T-helper 1 cell treated with Interleukin-12 subunit alpha and Interleukin-12 subunit beta and Interleukin-4 antibody, amounts not matched to agents 30 ng/mL and 1 ng/mL, for 36 hours (primary cell): ENCODE results near the gene ABCC3. TPM values are rescaled to one million over a fixed set of nuclear protein-coding genes. Genes with fewer than 3 reads are reported as not detected.

Source experiments
- intact Hi-C: fragments of 100-400 bp; cut with micrococcal nuclease; formaldehyde crosslinking; loops from one replicate; pipeline ENCODE4 v1.15.1; 2024
- total RNA-seq: library from RNA; stranded (reverse); gene quantifications from 2 replicates; pipeline ENCODE4 v1.2.3, GENCODE V29; 2022

ABCC3 gene, protein sequence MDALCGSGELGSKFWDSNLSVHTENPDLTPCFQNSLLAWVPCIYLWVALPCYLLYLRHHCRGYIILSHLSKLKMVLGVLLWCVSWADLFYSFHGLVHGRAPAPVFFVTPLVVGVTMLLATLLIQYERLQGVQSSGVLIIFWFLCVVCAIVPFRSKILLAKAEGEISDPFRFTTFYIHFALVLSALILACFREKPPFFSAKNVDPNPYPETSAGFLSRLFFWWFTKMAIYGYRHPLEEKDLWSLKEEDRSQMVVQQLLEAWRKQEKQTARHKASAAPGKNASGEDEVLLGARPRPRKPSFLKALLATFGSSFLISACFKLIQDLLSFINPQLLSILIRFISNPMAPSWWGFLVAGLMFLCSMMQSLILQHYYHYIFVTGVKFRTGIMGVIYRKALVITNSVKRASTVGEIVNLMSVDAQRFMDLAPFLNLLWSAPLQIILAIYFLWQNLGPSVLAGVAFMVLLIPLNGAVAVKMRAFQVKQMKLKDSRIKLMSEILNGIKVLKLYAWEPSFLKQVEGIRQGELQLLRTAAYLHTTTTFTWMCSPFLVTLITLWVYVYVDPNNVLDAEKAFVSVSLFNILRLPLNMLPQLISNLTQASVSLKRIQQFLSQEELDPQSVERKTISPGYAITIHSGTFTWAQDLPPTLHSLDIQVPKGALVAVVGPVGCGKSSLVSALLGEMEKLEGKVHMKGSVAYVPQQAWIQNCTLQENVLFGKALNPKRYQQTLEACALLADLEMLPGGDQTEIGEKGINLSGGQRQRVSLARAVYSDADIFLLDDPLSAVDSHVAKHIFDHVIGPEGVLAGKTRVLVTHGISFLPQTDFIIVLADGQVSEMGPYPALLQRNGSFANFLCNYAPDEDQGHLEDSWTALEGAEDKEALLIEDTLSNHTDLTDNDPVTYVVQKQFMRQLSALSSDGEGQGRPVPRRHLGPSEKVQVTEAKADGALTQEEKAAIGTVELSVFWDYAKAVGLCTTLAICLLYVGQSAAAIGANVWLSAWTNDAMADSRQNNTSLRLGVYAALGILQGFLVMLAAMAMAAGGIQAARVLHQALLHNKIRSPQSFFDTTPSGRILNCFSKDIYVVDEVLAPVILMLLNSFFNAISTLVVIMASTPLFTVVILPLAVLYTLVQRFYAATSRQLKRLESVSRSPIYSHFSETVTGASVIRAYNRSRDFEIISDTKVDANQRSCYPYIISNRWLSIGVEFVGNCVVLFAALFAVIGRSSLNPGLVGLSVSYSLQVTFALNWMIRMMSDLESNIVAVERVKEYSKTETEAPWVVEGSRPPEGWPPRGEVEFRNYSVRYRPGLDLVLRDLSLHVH (N-terminal part only)
- not detected in 2 replicates for total RNA-seq

DNA sequence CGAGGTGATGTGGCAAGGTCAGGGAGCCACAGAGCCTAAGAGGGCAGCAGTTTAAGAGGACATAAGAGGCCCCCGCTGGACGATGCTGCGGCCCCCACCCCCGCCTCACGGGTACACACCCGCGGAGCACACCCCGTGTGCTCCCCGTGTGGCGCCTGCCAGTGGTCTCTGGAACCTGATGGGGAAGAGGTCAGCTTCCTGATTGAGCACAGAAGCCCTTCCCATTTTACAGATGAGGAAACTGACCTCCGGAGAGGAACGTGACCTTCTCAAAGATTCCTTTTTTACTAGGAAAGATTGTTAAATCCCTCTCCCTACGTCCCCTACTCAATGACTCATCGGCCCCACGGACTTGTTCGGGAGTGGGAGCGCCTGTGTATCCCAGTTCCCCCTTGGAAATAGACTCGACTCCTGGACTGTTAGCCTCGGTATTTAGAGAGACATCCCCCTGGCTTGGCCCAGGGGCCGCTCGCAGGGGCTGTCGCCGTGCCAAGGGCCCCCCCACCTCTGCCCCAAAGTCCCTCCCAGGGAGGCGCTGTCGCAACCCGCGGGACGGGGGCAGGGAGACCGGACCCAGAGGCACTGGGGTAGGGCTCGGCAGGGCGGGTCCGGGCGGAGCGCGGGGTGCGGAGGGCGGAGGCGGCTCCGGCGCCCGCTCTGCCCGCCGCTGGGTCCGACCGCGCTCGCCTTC lies at the start of gene ABCC3:
TSS of gene ABCC3 (plus strand) at position 658 of the 691 bp plus-strand sequence. CDS start 56 bp downstream, outside the sequence.
- intact Hi-C loops, result no loop called here

DNA sequence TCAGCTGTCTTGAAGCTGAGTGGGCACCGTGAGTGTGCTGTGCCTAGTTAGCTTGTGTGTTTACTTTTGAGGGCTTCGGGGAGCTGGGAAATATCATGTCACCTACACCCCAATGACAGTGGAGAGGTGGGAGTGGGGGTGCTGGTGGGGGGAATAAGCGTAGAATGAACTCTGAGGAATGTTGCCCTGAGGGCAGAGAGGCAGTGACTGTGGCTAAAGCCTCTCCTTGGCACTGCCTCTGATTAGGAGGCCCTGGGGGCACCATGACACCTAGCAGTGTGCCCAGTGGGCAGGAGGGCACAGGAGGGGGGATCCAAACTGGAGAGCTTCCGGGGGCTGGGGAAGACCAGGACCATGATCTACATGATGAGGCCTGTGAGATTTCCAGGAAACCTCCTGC lies 49.3 kb upstream of the ABCC3 start:
- intact Hi-C loops, result no loop called here

DNA sequence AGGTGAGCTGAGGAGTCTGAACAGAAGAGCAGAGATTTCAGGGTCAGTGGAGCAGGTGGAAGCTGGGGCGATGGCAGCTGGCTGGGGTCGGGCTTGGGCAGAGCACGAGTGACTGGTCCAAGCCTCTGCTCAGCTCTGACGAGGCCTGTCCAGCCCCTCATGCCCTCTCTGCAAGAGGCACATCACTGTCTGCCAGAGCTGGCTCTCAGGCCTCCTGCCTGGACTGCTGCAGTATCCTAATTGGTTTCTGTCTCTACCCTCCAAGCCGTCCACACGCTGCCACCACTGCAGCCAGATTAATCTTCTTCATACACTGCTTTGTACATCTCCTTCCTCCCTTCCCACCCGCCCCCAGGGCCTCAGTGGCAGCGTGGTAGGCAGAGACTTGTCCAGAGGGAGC lies 48.8 kb upstream of the ABCC3 start:
- intact Hi-C loops, result no loop called here

DNA sequence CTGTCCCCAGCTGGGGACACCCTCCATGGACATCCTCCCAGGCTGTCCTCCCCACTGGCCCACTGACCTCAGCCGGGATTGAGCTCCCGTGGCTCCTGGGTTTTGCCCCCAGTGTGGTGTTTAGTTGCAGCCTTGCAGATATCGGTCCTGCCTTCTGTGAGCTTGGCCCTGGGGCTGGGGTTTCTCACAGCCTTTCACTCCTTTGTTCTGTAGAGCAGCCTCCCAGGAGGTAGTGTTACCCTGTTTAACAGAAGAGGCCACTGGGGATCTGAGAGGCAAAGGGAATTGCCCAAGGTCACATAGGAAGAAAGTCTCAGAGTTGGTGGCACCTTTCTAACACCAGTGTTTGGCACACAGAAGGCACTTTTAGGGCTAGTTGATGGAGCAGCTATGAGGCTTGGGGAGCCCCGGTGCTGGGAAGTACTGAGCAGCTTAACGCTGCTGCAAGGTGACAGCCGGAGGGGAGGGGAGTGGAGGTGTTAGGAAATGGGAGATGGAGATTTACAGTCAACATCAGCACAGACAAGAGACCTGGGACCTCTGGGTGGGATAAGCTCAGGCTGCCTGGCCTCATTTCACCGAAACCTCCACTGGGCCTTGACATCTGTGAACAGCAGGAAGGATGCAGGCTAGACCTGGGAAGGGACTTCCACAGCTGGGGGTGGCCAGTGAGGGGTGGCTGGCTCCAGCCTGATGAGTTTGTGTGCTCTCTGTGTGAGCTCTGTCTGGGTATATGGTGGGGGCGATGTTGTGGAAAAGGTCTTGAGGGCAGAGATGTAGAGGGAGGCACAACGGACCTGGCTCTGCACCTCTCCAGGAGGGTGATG lies 48.0 kb upstream of the ABCC3 start:
- intact Hi-C loops, result no loop called here

DNA sequence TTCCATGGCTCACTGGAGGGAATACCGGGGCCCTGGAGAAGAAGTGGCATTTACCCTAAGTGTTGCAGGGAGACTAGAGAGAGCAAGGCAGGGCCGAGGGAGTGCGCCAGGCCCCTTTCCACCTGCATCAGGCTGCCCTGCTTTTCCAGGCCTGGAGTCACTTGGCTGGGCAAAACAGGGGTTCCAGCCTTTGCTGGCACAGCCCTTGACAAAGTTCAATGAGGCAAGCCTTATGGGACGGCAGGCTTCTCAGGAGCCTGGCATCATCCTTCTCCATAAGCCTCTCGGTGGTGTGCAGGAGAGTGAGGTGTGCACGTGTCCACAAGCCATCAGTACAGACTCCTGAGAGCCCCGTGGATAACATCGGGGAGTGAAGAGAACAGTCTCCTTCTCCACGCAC lies 47.1 kb upstream of the ABCC3 start:
- intact Hi-C loops, result no loop called here

DNA sequence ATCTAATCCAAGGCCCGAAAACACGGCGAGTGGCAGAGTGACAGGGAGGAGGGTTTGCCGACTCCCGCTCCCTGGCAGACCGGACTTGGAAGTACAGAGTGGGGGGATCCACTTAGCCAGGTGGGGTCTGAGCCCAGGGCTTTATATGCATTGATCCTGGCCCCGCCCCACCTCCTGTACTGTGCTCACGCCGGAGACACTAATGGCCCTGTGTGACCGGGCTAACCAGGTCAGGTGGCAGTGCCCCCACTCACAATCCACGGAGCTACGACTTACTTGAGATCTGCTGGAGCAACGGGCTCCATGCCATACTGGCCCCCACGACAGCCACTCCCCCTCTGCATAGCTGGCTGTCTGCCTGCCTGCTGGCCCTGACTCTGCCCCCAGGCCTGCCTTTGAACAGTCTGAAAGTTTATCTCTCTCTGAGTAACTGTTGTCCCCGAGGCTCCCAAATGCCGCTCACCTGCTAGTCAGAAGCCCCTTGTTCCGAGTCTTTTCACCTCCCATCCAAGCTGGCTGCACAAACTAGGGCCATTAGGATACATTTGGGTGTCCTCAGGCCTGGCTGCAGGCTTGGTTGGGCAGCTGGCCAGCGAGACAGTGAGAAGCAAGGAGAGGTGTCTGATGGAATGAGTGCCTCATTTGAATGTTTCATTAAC lies 46.2 kb upstream of the ABCC3 start:
- intact Hi-C loops, result no loop called here

DNA sequence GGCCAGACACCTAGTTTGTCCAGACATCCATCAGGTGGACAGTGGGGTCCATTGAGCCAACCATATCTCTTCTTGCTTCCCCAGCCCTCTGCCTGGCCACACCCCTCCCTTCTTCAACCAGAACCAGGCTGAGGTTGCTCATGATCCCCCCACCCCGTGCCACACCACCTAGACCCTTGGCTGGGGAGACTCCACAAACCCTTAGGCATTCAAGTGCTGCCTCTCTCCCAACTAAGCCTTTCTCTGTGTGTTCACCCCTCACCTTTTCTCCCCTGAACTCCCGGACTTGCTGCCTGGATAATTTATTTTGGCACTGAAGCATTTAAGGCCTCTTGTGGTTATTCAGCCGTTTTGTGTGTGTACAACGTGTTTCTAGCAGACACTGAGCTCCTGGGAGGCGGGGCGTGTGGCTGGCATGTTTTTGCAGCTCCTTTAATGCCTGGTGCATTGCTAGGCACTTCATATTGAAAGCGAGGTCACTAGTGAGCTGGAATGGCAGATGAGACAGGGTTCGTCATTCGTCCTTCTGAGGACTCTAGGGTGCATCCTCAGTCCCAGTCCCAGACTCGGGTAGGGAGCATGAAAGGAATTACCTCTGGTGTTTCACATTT lies 45.5 kb upstream of the ABCC3 start:
- intact Hi-C loops, result no loop called here

DNA sequence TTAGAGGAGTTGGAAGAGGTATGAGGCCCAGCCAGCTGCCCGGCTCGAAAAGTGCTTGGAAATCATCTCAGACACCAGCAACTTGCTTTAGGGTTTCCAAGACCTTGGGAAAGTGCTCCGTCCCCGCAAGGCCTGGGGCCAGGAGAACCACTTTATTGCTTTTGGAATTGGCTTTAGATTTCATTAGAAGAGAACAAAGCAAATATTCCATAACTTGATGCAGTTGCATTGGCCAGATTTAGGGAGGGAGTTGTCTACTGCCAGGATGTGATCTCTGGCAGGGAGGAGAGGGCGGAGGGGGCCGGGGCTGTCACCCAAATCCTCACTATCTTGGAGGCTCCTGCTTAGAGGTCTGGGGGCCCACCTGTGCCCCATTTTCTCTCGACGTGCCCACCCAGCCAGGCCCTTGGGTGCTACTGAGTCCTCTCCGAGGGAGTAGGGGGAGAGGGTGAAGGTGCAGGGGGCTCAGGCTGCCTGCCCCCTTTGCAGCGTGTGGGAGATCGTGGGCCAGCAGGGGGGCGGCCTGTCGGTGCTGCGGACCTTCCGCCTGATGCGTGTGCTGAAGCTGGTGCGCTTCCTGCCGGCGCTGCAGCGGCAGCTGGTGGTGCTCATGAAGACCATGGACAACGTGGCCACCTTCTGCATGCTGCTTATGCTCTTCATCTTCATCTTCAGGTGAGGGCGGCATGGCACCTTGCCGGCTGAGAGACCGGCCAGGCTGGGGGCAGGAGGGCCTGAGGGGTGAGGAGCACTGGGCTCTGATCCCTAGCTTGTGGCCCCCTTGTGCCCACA lies 43.5 kb upstream of the ABCC3 start:
- intact Hi-C loops, result no loop called here

DNA sequence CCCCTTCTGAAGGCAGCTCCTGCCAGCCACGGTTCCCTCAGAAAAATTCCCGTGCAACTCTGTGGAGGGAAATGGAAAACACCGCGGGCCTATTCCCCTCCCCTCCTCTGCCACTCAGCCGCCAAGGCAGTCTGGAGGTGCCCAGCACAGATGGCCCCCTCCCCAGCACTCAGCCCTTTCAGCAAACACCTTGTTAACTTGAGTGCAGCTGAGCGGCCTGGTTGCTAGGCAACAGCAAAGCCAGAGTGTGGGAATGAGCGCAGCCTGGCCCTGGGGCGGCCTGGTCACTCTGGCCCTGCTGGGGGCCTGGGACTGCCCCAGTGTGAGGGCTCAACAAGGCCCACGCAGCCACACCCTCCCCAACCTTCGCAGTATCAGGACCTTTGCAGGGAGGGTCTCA lies 41.4 kb upstream of the ABCC3 start:
- intact Hi-C loops, result no loop called here

DNA sequence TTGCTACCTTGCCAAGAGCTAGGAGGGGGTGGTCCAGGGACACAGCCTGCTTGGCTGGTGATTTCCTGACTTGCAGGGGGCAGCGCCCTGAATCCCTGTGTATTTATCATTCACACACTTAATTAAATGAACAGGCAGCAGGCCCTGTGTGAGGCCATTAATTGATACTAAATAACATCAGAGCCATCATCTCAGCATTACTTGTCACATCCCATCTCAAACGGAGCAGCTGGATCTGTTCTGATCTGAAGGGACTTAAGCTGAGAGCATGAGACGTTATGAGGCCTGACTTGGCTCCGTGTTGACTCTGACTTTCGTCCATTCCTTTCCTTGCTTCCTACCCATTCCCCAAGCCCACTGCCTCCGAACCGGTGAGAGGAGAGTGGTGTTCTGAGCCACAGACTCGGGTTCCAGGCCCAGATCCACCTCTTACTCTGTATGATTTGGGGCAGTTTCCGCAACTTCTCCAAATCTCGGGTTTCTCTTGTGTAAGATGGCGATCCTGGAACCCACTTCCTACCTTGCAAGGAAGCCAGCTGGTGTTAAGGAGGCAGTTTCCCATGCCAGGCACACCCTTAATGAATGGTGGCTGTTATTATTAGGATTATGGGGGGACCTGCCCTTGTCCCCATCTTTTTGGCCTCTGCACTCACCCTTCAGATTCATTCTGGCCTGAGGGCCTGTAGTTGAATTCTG lies 40.4 kb upstream of the ABCC3 start:
- intact Hi-C loops, result no loop called here

DNA sequence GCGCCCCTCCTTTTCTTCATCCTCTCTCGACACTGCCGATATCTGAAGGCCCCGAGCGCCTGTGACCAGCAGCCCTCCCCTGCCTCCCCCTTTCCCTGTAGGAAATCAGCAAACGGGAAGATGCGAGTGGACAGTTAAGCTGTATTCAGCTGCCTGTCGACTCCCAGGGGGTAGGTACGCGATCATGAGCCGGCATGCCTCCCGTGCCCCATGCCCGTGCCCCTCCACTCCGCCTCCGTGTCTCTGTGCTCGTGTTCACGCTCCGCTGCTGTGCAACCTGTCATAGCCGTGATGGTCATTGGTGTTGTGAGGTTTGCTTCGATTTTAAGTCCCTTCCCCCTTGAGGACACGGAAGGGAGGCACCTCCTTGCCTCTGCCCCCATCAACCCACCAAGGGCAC lies 39.8 kb upstream of the ABCC3 start:
- intact Hi-C loops, result no loop called here

DNA sequence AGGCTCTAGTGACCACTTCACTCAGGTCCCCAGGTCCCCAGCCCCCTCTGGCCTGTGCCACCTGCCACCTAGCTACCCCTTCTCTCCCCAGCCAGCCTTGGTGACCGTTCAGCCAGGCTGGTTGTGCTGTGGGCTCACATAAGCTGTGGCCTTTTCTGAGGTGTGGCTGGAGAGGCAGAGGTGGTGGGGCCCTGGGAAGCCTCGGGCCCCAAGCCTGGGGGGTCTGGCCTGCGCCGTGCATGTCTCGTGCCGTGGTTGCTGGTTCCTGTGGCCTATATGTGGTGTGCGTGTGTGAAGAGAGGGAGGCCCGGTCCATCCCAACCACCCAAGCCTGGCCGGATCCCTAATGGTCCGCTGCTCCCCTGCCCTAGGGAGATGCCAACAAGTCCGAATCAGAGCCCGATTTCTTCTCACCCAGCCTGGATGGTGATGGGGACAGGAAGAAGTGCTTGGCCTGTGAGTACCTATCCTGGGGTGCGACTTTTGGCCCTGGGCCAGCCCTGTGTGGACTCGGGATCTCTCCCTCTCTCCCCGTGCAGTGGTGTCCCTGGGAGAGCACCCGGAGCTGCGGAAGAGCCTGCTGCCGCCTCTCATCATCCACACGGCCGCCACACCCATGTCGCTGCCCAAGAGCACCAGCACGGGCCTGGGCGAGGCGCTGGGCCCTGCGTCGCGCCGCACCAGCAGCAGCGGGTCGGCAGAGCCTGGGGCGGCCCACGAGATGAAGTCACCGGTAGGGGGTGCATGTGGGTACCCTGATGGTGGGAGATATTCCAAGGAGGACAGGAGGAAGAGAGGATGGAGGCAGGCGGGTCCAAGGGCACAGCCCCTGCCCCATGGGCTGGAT lies 38.3 kb upstream of the ABCC3 start:
- intact Hi-C loops, result no loop called here

DNA sequence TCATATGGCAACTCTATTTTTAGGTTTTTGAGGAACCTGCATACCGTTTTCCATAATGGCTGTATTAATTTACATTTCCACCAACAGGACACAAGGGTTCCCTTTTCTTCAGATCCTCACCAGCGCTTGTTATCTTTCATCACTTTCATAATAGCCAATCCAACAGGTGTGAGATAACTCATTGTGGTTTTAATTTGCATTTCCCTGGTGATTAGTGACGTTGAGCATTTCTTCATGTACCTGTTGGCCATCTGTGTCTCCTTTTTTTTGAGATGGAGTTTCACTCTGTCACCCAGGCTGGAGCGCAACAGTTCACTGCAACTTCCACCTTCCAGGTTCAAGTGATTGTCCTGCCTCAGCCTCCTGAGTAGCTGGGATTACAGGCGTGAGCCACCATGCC lies 36.2 kb upstream of the ABCC3 start:
- intact Hi-C loops, result no loop called here

DNA sequence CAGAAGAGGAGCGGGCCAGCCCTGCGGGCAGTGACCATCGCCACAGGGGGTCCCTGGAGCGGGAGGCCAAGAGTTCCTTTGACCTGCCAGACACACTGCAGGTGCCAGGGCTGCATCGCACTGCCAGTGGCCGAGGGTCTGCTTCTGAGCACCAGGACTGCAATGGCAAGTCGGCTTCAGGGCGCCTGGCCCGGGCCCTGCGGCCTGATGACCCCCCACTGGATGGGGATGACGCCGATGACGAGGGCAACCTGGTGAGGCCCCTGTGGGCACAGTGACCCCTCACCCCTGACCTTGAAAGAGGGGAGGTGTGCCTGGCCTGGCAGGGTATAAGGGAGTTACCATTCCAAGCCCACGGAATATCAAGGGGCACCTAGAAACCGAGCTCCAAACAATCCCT lies 35.1 kb upstream of the ABCC3 start:
- intact Hi-C loops, result no loop called here

DNA sequence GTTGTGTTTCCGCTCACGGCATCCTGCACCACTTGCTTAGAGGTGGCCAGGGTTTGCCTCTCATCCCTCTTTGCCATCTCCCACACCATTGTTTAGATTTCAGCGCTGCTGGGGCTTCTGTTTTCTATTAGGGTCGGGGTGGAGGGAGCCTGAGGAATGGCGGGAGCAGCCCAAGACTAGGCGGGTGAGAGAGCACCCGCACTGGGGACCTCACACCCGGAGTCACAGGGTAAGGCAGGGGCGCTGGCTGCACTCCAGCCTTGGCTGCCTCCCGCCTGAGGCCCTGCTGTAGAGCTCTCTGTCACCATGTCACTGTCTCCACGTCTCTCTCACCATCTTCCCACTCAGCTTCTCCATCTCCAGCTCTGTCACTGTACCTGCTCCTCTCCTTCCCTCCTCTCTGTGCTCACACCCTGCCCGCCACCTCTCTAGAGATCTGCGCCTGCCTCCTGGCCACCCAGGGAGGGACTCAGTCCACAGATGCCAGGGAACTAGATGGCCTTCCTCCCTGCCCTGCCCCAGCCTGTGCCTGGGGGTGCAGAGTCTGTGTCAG lies 32.8 kb upstream of the ABCC3 start:
- intact Hi-C loops, result no loop called here

DNA sequence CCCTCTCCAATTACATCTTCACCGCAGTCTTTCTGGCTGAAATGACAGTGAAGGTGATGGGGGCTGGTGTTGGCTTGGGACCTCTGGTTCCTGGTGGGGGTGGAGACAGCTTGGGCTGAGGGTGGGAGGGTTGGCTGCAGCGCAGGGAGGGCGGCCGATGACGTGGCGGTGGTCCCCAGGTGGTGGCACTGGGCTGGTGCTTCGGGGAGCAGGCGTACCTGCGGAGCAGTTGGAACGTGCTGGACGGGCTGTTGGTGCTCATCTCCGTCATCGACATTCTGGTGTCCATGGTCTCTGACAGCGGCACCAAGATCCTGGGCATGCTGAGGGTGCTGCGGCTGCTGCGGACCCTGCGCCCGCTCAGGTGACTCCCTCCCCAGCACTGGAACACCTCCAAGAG lies 31.8 kb upstream of the ABCC3 start:
- intact Hi-C loops, result no loop called here
